PFSK-1 (cell line): ENCODE data around the gene RNF144B.

Experiments used
- FOXP2 ChIP-seq: optimal IDR thresholded peaks from 2 replicates; pipeline ENCODE3; 2011; ENCODE audit warnings: borderline replicate concordance, control low read depth, inconsistent platforms; ENCODE audit not compliant: insufficient read depth; ENCODE audit errors: extremely low read length, extremely low read depth
- POLR2AphosphoS5 ChIP-seq: IDR thresholded peaks from 2 replicates; pipeline ENCODE4 v1.6.1; 2012; ENCODE audit warnings: low read depth, mild to moderate bottlenecking, control low read depth, low read length, moderate library complexity
- REST ChIP-seq, 2 experiments: IDR thresholded peaks; 2 replicates each; pipeline versions ENCODE4 v1.6.1 to v1.8.0; 2011 to 2012; ENCODE audit warnings: low read depth in 2 of 2, low read length in 2 of 2, control low read depth in 1 of 2, inconsistent platforms in 1 of 2, mild to moderate bottlenecking in 1 of 2, moderate library complexity in 1 of 2; ENCODE audit not compliant: insufficient read depth in 1 of 2
- SIN3A ChIP-seq: IDR thresholded peaks from 2 replicates; pipeline ENCODE4 v1.6.1; 2012; ENCODE audit warnings: mild to moderate bottlenecking, low read length, moderate library complexity, borderline replicate concordance; ENCODE audit not compliant: insufficient read depth
- TAF1 ChIP-seq: IDR thresholded peaks from 2 replicates; pipeline ENCODE4 v1.6.1; 2012; ENCODE audit warnings: low read length, control low read depth, borderline replicate concordance; ENCODE audit not compliant: insufficient read depth

Gene RNF144B

GRCh38 chr6:18415671-18416340, 28.7 kb downstream of the RNF144B start:
- no peak for TF ChIP-seq TAF1
- TF ChIP-seq REST (IDR thresholded peaks at IDR 0.05; ENCODE audit: insufficient read depth in 1 of 2, low read depth in 2 of 2, low read length in 2 of 2) = no peak
- no peak for TF ChIP-seq POLR2AphosphoS5
- TF ChIP-seq FOXP2 = no peak

GRCh38 chr6:18416341-18416679, 29.2 kb downstream of the RNF144B start:
- no peak for TF ChIP-seq FOXP2
- no peak for TF ChIP-seq TAF1
- TF ChIP-seq SIN3A = no peak
- no peak for TF ChIP-seq POLR2AphosphoS5
- no peak for TF ChIP-seq REST (IDR thresholded peaks at IDR 0.05; ENCODE audit: insufficient read depth in 1 of 2, low read depth in 2 of 2, low read length in 2 of 2)

GRCh38 chr6:18420328-18420727, 33.2 kb downstream of the RNF144B start:
- no peak for TF ChIP-seq REST (IDR thresholded peaks at IDR 0.05; ENCODE audit: insufficient read depth in 1 of 2, low read depth in 2 of 2, low read length in 2 of 2)
- TF ChIP-seq POLR2AphosphoS5 = no peak
- no peak for TF ChIP-seq SIN3A
- no peak for TF ChIP-seq FOXP2
- no peak for TF ChIP-seq TAF1

GRCh38 chr6:18422136-18422535, 35.0 kb downstream of the RNF144B start:
- TF ChIP-seq SIN3A (no peak), FOXP2 (no peak), REST (IDR thresholded peaks at IDR 0.05; ENCODE audit: insufficient read depth in 1 of 2, low read depth in 2 of 2, low read length in 2 of 2) (no peak), POLR2AphosphoS5 (no peak), TAF1 (no peak)

GRCh38 chr6:18423426-18423825, 36.3 kb downstream of the RNF144B start:
- TF ChIP-seq POLR2AphosphoS5 (no peak), SIN3A (no peak), TAF1 (no peak), REST (IDR thresholded peaks at IDR 0.05; ENCODE audit: insufficient read depth in 1 of 2, low read depth in 2 of 2, low read length in 2 of 2) (no peak), FOXP2 (no peak)
